NCI-H510A treated with DMSO at 0.1 percent for 48 hours (cell line): Measurements from ENCODE around the gene HCRTR1.
A peak's percentile ranks its signal among the peaks of the same experiment; 100 is the strongest.
"Not testable (repeated sequence)": the region's sequence is repeated elsewhere in the genome, so short reads cannot be mapped to it uniquely, and the experiment has no call there.

Experiments used
- DNase-seq: peaks from one replicate; lab custom pipeline; 2025; lab: John Stamatoyannopoulos, UW

Gene HCRTR1

DNA sequence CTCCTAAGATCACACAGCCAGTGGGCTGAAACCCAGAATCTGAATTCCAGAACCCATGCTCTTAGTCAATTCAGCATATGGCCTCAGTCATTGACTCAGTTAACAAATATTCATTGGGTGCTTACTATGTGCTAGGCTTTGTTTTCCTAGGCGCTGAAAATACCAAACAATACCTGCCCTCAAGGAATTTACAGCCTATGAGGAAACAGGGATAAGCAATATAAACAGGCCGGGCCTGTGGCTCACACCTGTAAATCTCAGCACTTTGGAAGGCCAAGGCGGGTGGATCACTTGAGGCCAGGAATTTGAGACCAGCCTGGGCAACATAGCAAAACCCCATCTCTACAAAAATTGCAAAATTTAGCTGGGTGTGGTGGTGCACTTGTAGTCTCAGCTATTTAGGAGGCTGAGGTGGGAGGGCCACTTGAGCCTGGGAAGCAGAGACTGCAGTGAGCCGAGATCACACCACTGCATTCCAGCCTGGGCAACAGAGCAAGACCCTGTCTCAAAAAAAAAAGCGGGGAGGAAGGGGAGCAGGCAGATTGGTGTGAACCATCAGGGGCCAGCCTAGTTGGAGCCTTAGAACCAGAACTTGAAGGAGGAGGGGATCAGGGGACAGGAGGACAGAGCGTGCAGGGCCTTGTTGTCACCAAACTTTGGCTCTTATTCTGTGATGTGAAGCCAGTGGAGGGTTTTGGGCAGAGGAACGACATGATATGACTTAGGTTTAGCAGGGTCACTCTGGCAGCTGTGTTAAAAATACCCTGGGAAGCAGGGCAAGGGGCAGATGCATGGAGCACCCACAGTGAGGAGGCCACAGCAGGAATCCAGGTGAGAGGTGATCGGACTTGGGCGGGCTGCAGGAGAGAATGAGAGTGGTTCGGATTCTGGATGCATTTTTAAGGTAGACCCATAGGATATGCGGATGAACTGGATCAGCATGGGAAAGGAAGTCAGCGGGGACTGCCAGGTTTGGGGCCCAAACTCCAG lies 35.4 kb upstream of the HCRTR1 start:
- no peak for DNase-seq

DNA sequence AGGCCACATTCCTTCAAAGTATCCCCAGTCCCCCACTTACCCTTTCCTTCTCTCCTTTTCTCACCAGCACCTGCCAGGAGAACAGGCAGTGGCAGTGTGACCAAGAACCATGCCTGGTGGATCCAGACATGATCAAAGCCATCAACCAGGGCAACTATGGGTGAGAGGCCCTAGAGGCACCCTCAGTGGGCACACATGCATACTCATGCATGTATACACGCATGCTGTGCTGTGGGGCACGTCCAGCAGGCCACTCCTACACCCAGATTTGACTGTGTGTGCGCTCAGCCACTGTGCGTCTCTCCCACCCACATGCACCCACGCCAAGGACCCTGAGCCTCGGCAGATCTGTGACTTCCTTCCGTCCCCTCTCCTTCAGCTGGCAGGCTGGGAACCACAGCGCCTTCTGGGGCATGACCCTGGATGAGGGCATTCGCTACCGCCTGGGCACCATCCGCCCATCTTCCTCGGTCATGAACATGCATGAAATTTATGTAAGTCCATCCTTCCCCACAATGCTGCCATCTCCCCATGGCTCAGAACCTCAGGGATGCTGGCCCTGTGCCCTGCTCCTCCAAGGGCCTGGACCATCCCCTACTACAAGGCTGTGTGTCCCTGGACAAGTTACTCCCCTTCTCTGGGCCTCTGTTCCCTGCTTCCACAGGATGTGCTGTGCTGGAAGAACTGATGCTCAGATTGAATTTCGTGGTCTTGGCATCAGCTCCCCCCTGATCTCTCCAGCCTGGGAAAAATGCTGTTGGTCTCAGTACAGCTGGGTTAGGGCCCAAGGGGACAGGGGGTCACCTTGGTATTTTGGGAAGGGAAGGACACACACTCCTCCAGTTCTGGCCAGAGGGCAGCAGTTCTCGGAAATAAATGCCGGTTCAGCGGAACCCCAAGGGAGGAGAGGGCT lies 34.2 kb upstream of the HCRTR1 start:
- no peak for DNase-seq

DNA sequence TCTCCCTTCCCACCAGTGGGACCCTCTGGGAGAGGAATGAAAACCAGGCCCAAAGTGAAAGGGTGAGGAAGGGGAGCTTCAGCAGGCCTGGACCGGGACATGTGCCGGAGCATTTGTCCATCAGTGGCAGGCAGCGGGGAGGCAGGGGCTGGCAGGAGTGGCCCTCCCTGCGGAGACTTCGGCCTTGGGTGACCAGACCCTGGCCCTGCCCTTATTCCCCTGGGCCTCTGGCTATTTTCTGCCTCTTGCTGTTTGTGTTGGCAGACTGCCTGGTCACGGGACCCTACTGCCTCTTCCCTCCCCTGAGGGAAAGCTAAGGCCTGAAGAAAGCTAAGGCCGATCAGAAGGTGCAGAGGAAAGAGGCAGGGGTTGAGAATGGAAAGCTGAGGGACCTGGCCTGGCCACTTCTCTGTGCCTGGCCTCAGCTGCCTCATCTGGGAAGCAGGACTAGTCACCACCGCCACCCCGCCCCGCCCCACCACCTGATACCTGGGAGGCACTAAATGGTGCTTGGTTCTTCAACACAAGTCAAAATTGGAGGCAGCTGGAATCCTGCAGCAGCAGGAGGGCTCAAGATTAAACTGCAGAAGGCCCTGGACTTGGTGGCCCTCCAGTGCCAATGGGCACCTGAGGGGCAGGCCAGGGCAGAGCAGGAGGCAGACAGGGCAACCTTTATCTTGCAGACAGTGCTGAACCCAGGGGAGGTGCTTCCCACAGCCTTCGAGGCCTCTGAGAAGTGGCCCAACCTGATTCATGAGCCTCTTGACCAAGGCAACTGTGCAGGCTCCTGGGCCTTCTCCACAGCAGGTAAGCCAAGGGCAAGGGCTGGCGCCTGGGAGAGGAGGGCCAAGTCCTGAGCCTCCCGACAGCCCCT lies 33.3 kb upstream of the HCRTR1 start:
- DNase-seq, result no peak

DNA sequence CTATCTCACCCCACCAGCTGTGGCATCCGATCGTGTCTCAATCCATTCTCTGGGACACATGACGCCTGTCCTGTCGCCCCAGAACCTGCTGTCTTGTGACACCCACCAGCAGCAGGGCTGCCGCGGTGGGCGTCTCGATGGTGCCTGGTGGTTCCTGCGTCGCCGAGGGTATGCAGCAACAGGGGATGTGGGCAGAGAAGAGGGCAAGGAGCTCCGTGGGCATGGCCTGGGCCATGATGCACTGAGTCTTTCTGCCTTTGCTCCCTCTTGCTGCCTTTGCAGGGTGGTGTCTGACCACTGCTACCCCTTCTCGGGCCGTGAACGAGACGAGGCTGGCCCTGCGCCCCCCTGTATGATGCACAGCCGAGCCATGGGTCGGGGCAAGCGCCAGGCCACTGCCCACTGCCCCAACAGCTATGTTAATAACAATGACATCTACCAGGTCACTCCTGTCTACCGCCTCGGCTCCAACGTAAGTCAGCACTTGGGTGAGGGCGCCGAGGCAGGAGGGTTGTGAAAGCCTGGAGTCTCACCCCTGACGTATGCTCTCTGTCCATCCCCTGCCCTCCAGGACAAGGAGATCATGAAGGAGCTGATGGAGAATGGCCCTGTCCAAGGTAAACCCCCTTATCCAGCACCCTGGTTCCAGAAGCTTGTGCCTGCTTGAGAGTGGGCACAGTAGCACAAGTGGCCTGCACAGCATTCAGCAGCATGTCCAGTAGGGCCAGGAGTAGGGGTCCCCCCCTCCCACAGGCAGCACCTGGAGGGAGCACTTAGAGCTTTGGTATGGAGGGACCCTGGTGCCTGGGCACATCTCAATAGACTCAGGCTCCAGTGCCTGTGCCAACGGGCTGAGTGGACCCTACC lies 32.4 kb upstream of the HCRTR1 start:
- no peak for DNase-seq

DNA sequence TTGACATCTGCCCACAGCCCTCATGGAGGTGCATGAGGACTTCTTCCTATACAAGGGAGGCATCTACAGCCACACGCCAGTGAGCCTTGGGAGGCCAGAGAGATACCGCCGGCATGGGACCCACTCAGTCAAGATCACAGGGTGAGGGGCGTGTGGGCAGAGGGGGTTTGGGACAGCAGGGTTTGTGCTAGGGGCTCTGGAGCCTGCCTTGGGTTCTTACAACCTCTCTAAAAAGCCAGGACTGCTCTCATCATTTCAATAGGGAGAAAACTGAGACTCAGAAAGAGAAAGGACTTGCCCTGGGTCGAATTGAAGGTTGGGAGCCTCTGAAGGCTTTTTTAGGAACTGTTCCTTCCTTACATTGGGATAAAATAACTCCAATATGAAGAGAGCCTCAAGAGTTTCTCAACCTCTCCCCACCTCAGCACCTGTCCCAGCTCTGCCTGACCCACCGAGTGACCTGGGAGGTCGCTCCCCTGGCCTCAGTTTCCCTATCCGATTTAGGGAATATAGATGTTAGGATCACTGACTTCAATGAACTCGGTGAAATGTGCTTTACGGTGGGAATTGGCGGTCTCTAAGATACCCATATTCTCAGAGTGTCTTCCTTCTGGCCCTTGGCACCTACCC lies 31.6 kb upstream of the HCRTR1 start:
- no peak for DNase-seq

DNA sequence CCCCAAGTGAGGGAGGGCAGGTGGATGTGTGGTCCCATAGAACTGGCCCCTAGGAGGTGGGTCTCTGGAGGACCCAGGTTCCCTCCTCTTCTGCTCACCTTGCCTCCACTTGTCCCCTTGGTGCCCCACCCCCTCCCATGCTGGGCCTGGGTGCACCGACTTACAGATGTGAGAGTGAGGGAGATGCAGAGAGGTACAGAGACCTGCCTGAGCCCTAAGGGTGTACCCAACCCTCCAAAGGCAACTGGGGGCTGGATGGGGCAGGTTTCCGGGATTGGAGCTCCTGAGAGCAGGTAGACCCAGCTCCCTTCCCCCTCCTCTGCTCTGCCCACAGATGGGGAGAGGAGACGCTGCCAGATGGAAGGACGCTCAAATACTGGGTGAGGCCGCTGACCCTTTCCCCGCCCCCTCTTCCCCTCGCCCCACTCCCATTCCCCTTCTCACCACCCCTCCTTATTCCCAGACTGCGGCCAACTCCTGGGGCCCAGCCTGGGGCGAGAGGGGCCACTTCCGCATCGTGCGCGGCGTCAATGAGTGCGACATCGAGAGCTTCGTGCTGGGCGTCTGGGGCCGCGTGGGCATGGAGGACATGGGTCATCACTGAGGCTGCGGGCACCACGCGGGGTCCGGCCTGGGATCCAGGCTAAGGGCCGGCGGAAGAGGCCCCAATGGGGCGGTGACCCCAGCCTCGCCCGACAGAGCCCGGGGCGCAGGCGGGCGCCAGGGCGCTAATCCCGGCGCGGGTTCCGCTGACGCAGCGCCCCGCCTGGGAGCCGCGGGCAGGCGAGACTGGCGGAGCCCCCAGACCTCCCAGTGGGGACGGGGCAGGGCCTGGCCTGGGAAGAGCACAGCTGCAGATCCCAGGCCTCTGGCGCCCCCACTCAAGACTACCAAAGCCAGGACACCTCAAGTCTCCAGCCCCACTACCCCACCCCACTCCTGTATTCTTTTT lies 30.8 kb upstream of the HCRTR1 start:
- no peak for DNase-seq

DNA sequence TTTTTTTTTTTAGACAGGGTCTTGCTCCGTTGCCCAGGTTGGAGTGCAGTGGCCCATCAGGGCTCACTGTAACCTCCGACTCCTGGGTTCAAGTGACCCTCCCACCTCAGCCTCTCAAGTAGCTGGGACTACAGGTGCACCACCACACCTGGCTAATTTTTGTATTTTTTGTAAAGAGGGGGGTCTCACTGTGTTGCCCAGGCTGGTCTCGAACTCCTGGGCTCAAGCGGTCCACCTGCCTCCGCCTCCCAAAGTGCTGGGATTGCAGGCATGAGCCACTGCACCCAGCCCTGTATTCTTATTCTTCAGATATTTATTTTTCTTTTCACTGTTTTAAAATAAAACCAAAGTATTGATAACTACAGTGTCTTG lies 30.2 kb upstream of the HCRTR1 start:
- not testable (repeated sequence) for DNase-seq

DNA sequence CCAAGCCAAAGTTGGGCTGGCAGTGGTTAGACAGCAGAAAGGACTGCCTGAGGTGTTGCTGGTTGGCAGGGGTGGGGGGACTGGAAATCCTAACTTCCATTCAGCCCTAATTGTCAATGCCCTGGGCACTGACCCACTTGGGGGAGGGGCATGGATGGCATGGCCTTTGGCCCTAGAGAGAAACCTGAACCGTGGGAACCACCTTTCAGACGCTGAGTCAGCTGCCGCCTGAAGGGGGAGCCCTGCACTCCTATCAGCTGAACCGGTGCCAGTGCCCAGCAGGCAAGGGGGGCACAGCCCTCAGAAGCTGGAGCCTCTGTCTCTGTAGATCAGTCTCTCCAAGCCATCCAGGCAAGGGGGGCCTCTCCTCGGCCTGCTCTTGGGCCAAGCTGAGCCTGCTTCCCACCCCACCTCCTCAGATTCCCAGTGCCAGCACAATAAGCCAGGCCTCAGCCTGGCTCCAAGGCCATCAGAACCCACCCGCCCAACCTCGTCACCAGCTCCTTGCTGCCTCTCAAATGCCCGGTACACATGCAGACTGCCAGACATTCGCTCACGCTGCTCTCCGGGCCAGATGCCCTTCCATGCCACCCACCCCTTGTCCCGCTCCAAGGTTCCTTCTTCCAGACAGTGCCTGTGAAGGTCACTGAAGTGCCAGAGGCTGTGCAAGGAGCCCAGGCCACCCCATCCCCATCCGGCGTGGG lies 29.6 kb upstream of the HCRTR1 start:
- peak; percentile 12 for DNase-seq

DNA sequence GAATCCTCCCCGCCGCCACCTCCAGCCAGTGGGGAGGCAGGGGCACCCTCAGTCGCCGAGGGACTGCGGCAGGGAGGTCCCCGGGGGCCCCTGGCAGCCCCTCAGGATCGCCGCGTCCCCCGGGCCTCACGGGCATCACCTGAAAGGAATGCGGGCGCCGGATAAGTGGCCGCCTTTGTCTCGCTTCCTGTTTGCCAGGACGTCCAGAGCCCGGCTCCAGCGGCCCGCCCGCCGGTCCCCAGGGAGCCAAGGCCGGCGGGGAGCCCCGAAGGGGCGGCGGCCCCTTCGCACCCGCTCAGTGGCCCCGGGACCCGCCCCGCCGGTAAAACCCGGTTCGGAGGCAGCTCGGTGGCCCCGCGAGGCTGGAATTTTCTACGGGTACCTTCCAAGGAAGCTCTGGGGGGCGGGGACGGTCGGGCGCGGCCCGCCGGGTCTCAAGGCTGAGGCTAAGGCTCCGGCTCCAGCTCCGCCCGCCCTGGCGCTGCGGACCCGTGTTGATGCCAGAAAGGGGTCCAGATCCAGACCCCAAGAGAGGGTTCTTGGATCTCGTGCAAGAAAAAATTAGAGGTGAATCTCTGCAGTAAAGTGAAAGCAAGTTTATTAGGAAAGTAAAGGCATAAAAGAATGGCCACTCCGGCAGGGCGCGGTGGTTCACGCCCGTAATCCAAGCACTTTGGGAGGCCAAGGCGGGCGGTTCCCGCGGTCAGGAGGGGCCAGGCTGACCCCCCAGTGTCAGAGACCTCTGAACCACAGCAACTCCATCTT lies 28.6 kb upstream of the HCRTR1 start:
- DNase-seq, result no peak

DNA sequence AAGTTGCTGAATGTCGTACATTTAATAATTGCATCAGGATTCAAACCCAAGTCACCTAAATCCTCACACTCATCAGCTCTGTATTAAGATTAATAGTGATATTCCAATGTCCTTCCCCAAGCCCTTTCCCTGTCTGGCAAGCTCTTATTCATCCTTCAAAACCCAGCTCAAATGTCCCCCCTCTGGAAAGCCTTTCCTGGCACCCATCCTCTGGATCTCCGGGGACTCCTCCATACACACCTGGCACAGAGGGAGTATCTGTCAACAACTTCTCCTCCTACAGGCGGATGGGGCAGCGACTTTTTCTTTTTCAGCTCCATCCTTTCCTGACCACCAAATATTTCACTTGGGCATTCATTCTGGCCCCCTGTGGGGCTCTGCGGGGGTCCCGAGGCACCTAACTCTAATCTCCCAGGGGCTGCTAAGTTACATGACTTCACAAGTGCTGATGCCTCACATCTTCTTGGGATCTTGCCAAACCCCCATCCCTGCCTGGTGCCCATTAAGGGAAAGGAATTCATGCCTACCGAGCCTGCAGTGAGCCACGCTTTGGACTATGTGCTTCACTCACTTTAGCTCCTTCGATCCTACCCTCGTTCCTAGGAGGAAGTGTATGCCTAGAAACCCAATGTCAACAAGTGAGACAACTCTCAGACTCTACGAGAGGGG lies 25.9 kb upstream of the HCRTR1 start:
- no peak for DNase-seq

DNA sequence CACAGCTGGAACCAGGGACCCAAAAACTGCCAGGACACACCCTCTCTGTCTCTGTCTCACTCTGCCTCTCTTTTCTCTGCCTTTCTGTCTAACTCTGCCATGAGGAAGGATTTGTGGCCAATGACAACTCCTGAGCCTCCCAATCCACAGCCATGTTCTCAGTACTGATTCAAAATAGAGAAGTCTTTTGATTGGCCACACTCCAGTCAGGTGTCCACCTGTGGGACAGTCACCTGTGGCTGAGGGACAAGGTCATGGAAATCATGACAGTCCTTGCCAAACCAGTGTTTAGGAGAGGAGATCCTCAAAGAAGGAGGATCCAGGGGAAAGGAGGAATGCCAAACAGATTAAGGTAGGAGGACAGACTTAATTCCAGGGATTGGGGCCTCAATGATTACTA lies 25.4 kb upstream of the HCRTR1 start:
- DNase-seq, result no peak

DNA sequence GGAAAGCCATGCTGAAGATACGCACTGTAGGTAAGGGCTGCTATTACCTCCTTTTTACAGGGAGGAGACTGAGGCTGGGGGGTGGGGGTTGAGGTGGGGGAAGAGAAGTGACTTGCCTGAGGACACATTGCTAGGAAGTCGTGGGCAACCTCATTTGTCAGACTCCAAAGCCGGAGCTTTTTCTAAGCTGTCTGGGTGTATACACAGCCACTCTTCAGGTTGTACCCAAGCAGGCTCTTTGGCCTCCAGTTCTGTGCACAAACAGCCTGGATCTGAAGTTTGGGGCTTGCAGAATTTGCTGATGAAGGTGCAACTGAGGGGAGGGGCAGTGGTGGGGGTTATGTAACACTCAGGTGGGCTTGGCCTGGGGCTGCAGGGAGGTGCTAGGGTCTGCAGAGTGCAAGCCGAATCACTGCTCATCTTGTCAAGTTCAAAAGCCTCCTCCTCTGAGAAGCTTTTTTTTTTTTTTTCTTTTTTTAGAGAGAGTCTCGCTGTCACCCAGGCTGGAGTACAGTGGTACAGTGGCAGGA lies 24.3 kb upstream of the HCRTR1 start:
- DNase-seq, result no peak

DNA sequence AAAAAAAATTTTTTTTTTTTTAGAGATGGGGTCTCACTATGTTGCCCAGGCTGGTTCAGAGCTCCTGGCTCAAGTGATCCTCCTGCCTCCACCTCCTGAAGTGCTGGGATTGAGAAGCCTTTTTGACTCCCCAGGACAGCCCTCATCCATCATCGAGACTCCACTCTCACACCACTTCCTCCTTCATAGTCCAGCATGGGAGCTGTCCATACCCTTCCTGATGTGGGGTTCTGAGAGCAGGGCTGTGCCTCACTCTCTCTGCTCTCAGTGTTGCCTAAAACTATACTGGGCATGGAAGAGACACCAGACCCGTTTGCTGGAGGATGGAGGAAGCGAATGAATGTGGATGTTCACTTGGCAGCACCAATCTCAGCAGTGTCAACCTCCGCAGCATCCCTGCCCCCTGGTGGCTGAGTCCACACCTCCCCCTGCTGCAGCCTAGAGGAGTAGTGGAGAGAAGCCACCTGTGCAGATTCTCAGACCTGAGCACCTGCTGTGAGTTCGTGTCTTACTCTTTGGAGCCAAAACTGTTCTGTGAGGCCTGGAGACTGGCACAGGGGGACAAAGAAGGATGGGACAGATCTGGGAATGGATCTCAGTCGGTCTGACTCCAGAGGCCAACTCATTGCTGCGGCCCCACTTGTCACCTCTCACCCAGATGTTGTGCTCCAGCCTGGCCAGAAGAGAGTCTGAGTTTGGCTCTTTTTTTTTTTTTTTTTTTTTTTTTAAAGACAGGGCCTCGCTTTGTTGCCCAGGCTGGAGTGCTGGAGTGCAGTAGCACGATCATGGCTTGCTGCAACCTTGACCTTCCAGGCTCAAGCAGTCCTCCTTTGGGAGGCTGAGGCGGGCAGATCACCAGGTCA lies 23.5 kb upstream of the HCRTR1 start:
- peak; percentile 39 for DNase-seq

DNA sequence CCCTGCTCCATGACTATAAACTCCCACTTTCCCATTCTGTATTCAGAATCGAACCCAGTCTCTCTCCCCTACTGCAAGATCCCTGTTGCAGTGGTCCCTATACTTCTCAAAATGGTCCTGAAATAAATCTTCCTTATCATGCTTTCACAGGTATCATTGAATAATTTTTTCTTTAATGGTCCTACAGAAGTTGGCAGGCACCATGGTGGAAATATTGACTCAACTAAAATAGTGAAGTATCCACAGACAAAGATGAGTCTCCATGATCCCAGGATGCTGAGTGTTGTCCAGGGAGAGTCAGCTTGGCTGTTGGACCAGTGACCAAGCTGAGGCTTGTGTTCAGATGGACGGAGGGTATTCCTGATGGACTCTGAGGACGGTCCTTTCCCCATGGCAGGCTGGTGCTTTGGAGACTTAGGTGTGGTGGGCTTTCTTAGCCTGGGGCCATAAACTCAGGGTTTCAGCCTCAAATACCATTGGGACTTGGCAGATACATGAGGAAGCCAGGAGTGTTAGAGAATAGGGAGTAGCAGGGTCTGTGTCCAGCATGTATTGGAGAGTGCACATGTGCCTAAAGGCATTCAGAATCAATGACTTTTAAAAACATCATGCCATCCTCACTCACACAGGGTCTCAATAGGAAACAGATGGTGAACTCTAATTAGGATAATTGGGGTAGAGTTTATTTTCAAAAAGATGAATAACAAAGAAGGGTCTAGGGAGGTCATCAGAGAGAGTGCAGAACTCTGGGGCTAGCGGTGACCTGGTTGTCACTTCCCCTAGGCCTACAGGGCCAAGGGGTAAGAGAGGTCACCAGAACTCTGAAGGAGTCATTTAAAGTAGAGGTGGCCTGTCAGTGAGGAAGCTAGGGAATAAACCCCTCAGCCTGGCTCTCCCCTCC lies 21.4 kb upstream of the HCRTR1 start:
- no peak for DNase-seq

DNA sequence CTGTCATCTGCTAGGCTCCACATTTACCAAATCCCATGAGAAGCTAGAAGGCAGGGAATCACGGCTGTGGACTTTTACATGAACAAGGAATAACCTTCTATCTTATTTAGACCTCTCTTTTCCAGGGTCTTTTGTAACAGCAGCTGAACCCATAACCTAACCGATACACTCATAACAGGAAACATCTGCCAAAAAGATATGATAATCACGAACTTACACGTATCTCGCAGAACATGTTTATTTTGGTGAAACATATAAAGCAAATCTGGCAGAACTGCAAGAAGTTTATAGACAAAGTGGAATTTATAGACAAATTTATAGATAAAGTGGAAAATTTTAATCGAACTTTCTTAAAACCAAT lies 20.8 kb upstream of the HCRTR1 start:
- no peak for DNase-seq
